Kidney (tissue), 14 donors: Measurements from ENCODE around the gene MYO15A. TPM values are rescaled to one million over a fixed set of nuclear protein-coding genes. Genes with fewer than 3 reads are reported as not detected.

Source experiments
- DNase-seq, 5 donors: peaks; one replicate each; pipeline ENCODE4 v3.0.0-alpha.2; 2013 to 2020
- FAIRE-seq: peaks from 2 replicates; lab custom pipeline; 2012; peaks lifted over from hg19 to GRCh38; lab: Jason Lieb, UNC
- H3K27ac ChIP-seq, 2 donors: one replicate each; pipeline ENCODE4 v1.7.0; 2013; ENCODE audit warnings: low read depth in 2 of 2, low read length in 2 of 2, inconsistent platforms in 1 of 2
- H3K27me3 ChIP-seq: one replicate; pipeline ENCODE4 v1.7.1; 2013; ENCODE audit warnings: low read length, inconsistent platforms; ENCODE audit not compliant: control insufficient read depth, insufficient read depth
- H3K36me3 ChIP-seq, 3 donors: one replicate each; pipeline versions ENCODE4 v1.7.0 to v1.7.1; 2013; ENCODE audit warnings: low read length in 3 of 3, control low read depth in 1 of 3, inconsistent platforms in 1 of 3; ENCODE audit not compliant: insufficient read depth in 3 of 3, control insufficient read depth in 2 of 3
- H3K4me1 ChIP-seq, 3 donors: one replicate each; pipeline versions ENCODE4 v1.7.0 to v1.7.1; 2013; ENCODE audit warnings: low read length in 3 of 3, inconsistent platforms in 1 of 3, low read depth in 1 of 3; ENCODE audit not compliant: control insufficient read depth in 2 of 3, insufficient read depth in 2 of 3
- H3K4me3 ChIP-seq, 3 donors: one replicate each; pipeline versions ENCODE4 v1.7.0 to v1.8.1; 2013; ENCODE audit warnings: low read length in 3 of 3, control low read depth in 1 of 3, inconsistent platforms in 1 of 3
- H3K9ac ChIP-seq, 3 donors: one replicate each; pipeline versions ENCODE4 v1.7.0 to v1.7.1; 2013; ENCODE audit warnings: low read length in 3 of 3, control low read depth in 1 of 3, inconsistent platforms in 1 of 3
- H3K9me3 ChIP-seq, 3 donors: one replicate each; pipeline versions ENCODE4 v1.7.0 to v1.7.1; 2013; ENCODE audit warnings: low read length in 3 of 3, control low read depth in 1 of 3, inconsistent platforms in 1 of 3; ENCODE audit not compliant: control insufficient read depth in 2 of 3, insufficient read depth in 1 of 3
- intact Hi-C: fragments of 100-400 bp; cut with DNase I; formaldehyde crosslinking; loops from one replicate; pipeline ENCODE4 v1.11.1; 2022
- polyA plus RNA-seq: library from polyadenylated mRNA; stranded (reverse); fragments of 350-450 nt; fragmentation: Illumina TruSeq; extraction: RNeasy Lipid Tissue Mini Kit (QIAGEN cat#74804); gene quantifications from one replicate; pipeline ENCODE4 v1.2.3, GENCODE V29; 2014; ENCODE audit warnings: low read depth, low replicate concordance; ENCODE audit not compliant: insufficient read depth
- total RNA-seq: library from RNA; stranded (reverse); fragmentation: NEBNext Ultra II Directional; extraction: Animal tissue kit (Norgen Biotek cat#: 25700); gene quantifications from one replicate; pipeline ENCODE4 v1.2.1, GENCODE V29; 2021
- TF ChIP-seq, protein P1 (sequence below): IDR thresholded peaks from 3 replicates; pipeline ENCODE4 v1.5.1; 2012; ENCODE audit warnings: mild to moderate bottlenecking, moderate library complexity, borderline replicate concordance; ENCODE audit not compliant: insufficient read depth; ENCODE audit errors: extremely low read depth
- donor health status: control.
- donor health status: control.
- donor health status: control.
- donor health status: control.
- donor health status: control.
- donor health status: DM: yes; HTN: yes; CAD: no.
- donor health status: Normal renal cell carcinoma (clear cell type).

Gene MYO15A
- total and polyA plus RNA-seq, 2 donors from 2014 or later = 0.80 to 1.3 TPM

- Histone ChIP-seq H3K36me3 (peaks cover 0 to 9% (median 0%) of the 10 kb centered on the region in 3 donors), H3K27me3 (no peaks in the 10 kb centered on the region), H3K9me3 (no peaks in the 10 kb centered on the region), H3K4me3 (no peak overlapping the region), H3K4me1 (no peaks in the 10 kb centered on the region), H3K9ac (no peak overlapping the region), H3K27ac (no peak overlapping the region)
- TF ChIP-seq, protein P1, sequence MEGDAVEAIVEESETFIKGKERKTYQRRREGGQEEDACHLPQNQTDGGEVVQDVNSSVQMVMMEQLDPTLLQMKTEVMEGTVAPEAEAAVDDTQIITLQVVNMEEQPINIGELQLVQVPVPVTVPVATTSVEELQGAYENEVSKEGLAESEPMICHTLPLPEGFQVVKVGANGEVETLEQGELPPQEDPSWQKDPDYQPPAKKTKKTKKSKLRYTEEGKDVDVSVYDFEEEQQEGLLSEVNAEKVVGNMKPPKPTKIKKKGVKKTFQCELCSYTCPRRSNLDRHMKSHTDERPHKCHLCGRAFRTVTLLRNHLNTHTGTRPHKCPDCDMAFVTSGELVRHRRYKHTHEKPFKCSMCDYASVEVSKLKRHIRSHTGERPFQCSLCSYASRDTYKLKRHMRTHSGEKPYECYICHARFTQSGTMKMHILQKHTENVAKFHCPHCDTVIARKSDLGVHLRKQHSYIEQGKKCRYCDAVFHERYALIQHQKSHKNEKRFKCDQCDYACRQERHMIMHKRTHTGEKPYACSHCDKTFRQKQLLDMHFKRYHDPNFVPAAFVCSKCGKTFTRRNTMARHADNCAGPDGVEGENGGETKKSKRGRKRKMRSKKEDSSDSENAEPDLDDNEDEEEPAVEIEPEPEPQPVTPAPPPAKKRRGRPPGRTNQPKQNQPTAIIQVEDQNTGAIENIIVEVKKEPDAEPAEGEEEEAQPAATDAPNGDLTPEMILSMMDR = no peak
- DNase-seq (no peak), FAIRE-seq (no peak)
- intact Hi-C loops = no loop called here
Measured at GRCh38 chr17:18107061-18107790, 1.3 kb upstream of the MYO15A start.

GRCh38 chr17:18107971-18108370 is 585 bp upstream of the MYO15A start:
- Histone ChIP-seq H3K9ac (no peak overlapping the region), H3K4me1 (no peaks in the 10 kb centered on the region), H3K27me3 (no peaks in the 10 kb centered on the region), H3K9me3 (no peaks in the 10 kb centered on the region), H3K4me3 (no peak overlapping the region), H3K36me3 (peaks cover 0 to 7% (median 0%) of the 10 kb centered on the region in 3 donors), H3K27ac (no peak overlapping the region)
- TF ChIP-seq, protein P1 = no peak
- DNase-seq (no peak), FAIRE-seq (no peak)
- intact Hi-C loops = no loop called here

GRCh38 chr17:18109935-18110485 is 1.5 kb downstream of the MYO15A start:
- intact Hi-C loops = no loop called here
- peaks cover 0 to 2% (median 0%) of the 10 kb centered on the region in 3 donors for H3K36me3 ChIP-seq
- H3K9ac ChIP-seq = no peak overlapping the region
- no peak overlapping the region for H3K27ac ChIP-seq
- no peaks in the 10 kb centered on the region for H3K27me3 ChIP-seq
- TF ChIP-seq, protein P1 = no peak
- H3K9me3 ChIP-seq = no peaks in the 10 kb centered on the region
- H3K4me3 ChIP-seq = no peak overlapping the region
- FAIRE-seq = no peak
- DNase-seq = no peak
- no peaks in the 10 kb centered on the region for H3K4me1 ChIP-seq
